NCI-H226 (cell line): ENCODE results near the gene PAQR3.

Experiments
- DNase-seq: peaks from one replicate; pipeline ENCODE4 v3.0.0-alpha.2; 2015

PAQR3 gene

DNA sequence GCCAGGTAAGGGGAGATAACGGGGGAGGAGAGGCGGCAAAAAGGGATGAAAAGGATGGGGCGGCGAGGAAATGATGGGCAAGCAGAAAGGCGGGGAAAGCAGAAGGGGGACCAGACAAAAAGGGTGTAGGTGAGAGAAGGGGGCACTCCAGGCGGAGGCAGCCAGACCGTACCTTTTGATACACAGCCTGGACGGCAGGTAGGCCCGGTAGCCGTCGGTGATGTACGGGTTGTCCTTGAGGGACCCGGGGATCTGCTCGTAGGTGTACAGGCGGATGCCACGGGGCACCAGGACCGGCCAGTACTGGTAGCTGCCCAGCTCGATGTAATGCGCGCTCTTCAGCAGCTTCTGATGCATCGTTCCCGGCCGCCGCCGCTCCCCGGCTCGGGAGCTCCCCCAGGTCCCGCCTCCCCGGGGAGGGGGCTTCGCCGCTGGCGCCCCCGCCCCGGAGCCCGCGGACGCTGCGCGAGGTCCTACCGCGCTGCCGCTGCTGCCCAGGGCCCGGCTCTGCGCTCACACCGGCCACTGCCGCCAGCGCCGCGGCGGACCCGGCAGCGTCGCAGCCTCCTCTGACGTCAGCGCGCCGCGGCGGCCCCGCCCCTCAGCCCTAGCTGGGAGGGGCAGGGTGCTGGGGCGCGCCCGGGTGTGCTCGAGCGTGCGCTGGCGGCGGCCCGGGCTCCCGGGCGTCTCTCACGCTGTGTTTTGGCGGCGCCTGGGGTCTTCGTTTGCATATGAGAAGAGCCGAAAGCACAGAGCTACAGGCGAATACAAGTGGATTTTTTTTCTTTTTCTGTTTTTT, at the start of gene PAQR3:
PAQR3 (minus strand) TSS at position 571 of the 799 bp plus-strand sequence; CDS start at position 357, 214 bp downstream.
- DNase-seq = peak; percentile 70

GRCh38 chr4:78987683-78988082, 48.4 kb upstream of the PAQR3 start:
- DNase-seq = no peak

- DNase-seq = no peak
These were observed 45.4 kb upstream of the PAQR3 start for GRCh38 chr4:78984593-78984992.

GRCh38 chr4:78975865-78976264, 36.6 kb upstream of the PAQR3 start:
- DNase-seq = no peak

GRCh38 chr4:78971776-78972175, 32.5 kb upstream of the PAQR3 start:
- no peak for DNase-seq

GRCh38 chr4:78971326-78971725, 32.1 kb upstream of the PAQR3 start:
- DNase-seq = no peak

GRCh38 chr4:78962597-78963115, 23.4 kb upstream of the PAQR3 start:
- DNase-seq = no peak

- DNase-seq = no peak
These were observed 21.7 kb upstream of the PAQR3 start for GRCh38 chr4:78960926-78961325.

- no peak for DNase-seq
These were observed 17.7 kb upstream of the PAQR3 start for GRCh38 chr4:78956975-78957374.

GRCh38 chr4:78953769-78954666, 14.8 kb upstream of the PAQR3 start:
- no peak for DNase-seq

- no peak for DNase-seq
These were observed 14.0 kb upstream of the PAQR3 start for GRCh38 chr4:78953231-78953630.

DNA sequence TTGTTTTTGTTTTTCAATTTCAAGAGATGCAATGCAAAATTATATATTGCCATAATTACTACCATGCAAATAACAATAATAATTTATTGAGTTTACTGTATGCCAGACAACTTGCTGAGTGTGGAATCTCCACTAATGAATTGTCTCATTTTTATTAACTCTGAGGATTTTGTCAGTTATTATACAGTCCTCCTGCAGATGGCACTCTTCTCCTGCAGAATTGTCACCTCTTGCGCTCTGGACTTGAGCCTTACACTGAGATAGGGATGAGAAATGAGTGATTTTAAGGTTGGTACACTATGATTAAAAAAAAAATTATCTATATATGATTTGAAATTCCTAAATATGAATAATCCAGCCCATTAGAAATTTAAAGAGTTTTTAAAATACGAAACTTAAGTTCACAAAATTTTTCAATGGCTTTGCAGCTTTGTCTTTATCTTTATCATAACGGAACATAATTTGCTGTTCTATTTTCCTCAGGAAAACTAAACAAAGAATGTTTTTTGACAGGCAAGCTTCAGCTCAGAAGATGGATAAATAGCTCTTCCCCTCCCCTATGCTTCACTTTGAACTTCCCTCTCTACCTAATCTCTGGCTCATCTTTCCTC, 12.7 kb upstream of the PAQR3 start:
- DNase-seq = no peak

GRCh38 chr4:78949735-78950134, 10.5 kb upstream of the PAQR3 start:
- no peak for DNase-seq

DNA sequence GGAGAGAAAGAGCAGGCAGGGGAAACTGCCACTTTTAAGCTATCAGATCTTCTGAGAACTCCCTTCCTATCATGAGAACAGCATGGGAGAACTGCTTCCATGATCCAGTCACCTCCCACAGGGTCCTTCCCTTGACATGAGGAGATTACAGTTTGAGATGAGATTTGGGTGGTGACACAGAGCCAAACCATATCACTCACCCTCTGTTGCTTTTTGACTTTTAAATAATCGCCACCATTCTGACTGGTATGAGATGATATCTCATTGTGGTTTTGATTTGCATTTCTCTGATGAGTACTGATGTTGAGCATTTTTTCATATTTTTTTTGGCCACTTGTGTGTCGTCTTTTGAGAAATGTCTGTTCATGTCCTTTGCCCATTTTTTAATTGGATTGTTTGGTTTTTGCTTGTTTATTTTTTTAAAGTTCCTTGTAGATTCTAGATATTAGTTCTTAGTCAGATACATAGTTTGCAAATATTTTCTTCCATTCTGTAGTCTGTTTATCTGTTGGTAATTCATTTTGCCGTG, 6.5 kb upstream of the PAQR3 start:
- DNase-seq = peak; percentile 9

DNA sequence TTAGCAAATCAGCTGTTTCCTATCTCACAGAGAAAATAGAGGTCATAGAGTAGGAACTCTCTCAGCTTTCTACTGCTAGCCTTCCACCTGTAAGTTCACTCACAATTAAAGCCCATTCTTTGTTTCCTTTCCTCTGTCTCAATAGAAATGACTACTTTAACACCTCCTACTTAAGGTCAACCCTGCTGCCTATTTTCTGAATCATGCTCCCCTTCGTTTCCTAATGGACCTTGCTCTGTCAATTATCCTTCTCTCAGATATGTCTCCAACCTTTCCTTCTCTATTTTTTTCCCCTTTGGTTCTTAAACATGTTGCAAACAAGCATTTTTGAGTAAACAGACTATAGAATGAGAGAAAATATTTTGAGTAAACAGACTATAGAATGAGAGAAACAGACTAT, 5.1 kb upstream of the PAQR3 start:
- DNase-seq = no peak

GRCh38 chr4:78940752-78941151, 1.5 kb upstream of the PAQR3 start:
- DNase-seq = no peak

- DNase-seq = no peak
These were observed 400 bp upstream of the PAQR3 start for GRCh38 chr4:78939667-78940008.

DNA sequence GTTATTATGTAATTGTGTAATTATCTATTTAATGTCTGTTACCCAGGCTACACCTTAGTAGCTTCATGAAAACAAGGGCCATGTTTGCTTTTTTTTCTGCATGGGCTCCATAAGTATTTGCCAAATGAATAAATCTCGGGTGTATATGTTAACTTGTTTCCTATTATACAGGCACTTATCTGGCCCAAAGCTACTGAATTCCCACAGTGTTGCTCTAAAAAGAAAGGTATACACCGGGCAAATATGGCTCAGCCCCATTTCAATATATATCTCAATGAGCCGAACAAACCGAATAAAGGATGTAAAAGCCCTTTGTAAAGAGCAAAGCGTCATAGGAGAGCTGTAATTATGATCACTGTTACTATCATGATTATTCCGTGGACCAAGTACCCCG, 767 bp downstream of the PAQR3 start:
- DNase-seq = no peak

DNA sequence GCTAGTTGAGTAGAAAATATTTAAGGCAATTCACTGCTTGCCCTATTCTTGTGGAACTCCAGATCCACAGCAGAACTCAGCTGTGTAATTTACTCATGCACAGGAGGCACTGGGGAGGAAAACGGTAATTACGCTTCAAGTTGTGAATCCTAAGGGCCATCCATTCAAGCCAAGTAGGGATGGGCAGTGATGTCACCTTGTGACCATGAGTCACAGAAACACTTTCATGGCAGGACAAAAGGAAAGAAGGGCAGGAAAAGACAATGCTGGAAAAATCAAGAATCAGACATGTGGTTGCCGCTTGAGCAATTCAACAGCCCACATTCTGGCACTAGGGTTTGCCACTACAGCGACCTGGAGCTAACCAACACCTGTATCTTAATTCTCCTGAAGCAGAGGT, 1.4 kb downstream of the PAQR3 start:
- DNase-seq = no peak

- DNase-seq = no peak
These were observed 2.2 kb downstream of the PAQR3 start for GRCh38 chr4:78936989-78937388.

DNA sequence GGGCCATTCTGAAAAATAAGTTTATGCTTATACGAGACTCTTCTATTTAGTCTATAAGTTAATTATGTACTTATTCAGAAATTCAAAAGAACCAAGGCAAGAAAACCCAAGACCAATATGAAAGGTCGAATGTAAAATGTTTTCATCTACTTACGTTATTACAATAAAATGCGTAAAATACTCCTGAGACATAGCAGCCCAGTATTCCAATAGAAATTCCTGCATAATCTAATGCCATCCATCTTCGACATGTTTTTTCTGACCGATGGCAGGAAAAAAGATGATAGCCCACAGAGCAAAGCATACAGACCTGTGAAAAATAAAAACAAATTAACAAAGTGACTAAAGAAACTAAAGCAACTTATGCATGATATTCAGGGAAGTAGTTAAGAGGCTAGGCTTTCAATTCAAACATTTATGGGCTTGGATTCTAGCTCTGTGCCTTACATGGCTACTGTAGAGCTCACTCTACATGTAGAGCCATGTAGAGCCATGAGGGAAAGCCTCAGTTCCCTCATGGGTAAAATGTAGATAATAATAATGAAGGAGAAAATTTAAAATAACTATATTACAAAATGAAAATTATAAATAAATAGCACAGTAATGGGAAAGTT, 9.1 kb downstream of the PAQR3 start:
- no peak for DNase-seq

DNA sequence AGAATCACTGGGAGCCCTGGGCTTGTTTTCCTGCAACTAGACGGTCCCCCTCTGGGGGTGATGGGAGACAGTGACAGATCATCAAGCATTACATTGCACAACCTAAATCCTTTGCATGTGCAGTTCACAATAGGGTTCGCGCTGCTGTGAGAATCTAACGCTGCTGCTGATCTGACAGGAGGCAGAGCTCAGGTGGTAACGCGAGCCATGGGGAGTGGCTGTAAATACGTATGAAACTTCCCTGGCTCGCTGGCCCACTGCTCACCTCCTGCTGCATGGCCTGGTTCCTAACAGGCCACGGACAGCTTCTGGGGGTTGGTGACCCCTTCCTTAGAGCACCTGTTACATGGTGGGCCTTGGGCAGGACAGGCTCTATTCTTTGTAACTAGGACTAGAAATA, 10.4 kb downstream of the PAQR3 start:
- no peak for DNase-seq

GRCh38 chr4:78926826-78927225, 12.4 kb downstream of the PAQR3 start:
- DNase-seq = no peak
